ENCODE data around the gene PDE4A.

The PDE4A gene

DNA sequence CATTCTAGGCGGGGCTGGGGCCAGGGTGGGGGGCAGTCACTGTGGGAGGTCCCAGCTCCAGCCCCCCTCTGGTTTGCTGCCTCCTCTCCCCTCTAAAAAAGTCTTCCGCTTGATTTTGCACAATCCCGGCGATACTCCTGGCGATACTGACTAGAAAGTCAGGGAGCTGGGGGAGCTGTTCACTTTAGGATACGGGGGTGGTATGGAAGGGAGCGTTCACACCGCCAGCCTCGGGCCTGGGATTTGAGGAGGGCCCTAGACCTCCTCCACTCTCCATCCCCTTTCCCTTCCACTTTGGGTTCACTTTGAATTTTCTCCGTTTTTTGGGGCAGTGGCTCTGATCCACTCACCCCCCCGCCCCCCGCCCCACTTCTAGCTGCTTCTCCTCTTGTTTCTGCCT is 47.8 kb downstream of the PDE4A start:
- no peak for DNase-seq

DNA sequence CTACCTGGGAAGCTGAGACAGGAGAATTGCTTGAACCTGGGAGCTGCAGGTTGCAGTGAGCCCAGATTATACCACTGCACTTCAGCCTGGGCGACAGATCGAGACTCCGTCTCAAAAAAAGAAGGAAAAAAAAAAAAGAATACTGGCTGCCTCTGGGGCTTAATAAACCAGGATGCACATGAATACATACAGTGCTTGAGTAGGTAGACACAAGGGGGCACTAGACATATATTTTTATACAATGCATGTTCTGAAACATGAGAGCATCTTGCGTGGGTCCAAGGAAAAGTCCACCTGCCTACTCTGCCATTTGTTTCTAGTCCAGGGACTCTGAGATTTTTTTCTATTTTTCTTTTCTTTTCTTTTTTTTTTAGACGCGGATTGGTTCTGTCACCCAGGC is 51.6 kb downstream of the PDE4A start:
- no peak for DNase-seq

DNA sequence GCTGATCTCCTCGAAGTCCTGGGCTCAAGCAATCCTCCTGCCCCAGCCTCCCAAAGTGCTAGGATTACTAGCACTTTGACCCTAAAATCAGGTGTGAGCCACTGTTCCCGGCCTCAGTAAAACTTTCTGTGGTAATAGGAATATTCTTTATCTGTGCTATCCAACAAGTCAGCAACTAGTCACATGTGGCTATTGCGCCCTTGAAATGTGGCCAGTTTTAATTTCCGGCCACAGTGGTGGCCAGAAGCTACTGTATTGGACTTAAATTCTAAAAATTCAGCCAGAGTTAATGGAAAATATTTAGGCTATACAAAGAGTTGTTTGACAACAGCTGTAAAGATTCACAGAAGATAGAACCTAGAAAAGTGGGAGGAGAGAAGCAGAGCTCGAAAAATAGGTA is 52.9 kb downstream of the PDE4A start:
- no peak for DNase-seq

- DNase-seq = no peak
Observed at GRCh38 chr19:10474962-10475451, 54.7 kb downstream of the PDE4A start.

GRCh38 chr19:10478476-10478875 is 58.1 kb downstream of the PDE4A start:
- no peak for DNase-seq

GRCh38 chr19:10478903-10479384 is 58.6 kb downstream of the PDE4A start:
- no peak for DNase-seq

- no peak for DNase-seq
Observed at GRCh38 chr19:10486551-10486950, 66.2 kb downstream of the PDE4A start.

GRCh38 chr19:10491472-10492047 is 71.2 kb downstream of the PDE4A start:
- DNase-seq = no peak

DNA sequence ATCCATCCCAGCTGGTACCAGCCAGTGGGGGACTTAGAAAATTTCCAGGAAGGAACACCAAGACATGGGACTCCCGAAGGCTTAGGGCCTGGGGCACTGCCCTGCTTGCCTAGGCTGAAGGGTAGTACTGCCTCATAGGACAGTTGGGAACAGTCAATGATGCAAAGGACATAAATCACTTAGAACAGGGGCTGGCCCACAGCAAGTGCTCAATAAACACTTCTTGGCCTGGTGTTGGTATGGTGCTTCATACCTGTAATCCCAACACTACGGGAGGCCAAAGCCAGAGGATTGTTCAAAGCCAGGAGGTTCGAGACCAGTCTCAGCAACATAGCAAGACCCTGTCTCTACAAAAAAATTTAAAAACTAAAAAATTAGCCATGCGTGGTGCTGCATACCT is 77.0 kb downstream of the PDE4A start:
- no peak for DNase-seq

DNA sequence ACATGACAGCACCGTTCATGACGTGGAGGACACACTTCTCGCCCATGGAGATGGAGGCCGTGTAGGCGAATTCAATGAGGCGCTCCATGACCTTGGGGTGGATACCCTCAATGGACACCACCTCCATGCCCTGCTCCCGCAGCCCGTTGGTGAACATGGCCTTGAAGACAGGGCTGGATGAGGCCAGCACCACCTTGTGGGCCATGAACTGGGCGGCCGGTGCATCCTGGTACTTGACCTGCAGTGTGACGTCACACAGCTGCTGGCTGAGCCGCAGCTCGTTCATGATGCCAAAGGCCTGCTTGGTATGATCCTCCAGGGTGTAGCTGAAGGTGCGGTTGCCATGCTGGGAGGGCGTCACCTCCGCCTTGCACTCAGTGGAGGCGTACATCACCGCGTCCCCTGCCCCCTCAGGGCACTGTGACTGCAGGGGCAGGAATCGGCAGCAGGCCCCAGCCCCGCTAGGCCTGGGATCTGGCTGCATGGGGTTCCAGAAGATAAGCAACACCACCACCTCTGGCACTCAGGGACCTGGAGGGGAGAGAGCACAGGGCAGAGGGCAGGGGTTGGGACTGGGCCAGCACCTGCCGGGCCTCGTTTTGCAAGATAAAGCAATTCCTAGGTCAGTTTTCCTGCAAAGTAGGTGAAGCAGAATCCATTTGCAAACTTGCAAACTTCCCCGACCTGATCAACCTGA is 79.4 kb downstream of the PDE4A start:
- no peak for DNase-seq

- no peak for DNase-seq
Observed at GRCh38 chr19:10500247-10500592, 79.9 kb downstream of the PDE4A start.

DNA sequence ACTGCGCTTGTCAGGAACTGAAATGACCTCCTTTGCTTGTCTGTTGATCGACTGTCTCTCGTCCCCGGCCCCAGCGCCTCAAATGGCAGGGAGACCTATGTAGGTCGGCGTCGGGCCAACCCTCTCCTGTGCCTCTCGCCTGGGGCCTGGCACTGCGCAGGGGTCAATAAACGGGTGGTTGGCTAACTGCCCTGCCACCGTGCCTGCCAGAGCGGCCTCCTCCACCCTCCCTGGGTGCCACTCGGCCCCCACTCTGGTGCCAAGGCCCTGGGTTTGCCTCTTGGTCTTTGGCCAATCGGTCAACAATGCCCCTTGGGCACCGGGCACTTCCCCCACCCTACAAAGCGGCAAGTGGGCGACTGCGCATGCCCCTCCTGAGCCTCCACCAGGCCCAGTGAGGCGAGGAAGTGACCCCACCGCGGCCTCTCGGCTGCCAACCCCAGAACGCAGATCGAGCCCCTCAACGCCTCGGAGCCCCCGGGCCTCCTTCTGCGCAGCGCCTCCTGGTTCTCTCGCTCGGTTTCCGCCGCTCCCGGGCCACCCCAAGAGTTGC is 81.7 kb downstream of the PDE4A start:
- no peak for DNase-seq

- DNase-seq = peak; percentile 32
Observed at GRCh38 chr19:10502524-10503001, 82.2 kb downstream of the PDE4A start.

GRCh38 chr19:10503002-10503789 is 82.9 kb downstream of the PDE4A start, which contains the start of gene KEAP1:
Gene KEAP1, minus strand, starts transcription at chr19:10503356. Its CDS starts 3,323 bp downstream, at chr19:10500033.
- DNase-seq = no peak

DNA sequence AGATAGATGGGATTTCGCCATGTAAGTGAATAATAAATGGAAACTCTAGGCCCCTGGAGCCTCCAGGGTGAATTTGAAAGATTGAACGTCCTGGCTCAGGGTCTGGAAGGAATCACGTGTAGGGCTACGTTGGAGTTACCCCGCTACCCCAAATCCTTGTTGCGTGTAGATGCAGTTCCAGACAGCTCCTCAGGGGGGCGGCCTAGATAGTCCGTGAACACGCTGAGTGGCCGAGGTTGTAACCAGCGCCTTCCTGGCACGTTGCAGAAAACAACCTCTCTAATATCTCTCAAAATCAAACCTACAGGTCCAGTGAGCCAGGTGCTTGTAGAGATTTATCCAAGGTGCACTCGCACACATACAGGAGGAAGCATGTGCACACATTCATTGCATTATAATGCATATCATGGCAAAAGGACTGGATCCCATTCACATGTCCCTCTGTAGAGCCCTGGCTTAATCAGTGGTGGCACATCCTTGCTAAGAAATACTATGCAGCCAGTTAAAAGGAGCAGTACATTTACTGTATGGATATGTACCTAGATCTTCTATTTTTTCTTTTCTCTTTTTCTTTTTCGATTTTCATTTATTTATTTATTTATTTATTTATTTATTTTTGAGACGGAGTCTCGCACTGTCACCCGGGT is 85.4 kb downstream of the PDE4A start:
- DNase-seq = no peak

DNA sequence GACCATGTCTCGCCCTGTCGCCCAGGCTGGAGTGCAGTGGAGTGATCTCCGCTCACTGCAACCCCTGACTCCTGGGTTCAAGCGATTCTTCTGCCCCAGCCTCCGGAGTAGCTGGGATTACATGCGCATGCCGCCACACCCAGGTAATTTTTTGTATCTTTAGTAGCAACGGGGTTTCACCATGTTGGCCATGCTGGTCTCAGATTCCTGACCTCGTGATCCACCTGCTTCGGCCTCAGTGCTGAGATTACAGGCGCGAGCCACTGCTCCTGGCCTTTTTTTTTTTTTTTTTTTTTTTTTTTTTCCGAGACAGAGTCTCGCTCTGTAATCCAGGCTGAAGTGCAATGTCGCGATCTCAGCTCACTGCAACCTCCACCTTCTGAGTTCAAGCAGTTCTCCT is 87.7 kb downstream of the PDE4A start:
- DNase-seq = no peak

GRCh38 chr19:10508707-10509106 is 88.4 kb downstream of the PDE4A start:
- no peak for DNase-seq

DNA sequence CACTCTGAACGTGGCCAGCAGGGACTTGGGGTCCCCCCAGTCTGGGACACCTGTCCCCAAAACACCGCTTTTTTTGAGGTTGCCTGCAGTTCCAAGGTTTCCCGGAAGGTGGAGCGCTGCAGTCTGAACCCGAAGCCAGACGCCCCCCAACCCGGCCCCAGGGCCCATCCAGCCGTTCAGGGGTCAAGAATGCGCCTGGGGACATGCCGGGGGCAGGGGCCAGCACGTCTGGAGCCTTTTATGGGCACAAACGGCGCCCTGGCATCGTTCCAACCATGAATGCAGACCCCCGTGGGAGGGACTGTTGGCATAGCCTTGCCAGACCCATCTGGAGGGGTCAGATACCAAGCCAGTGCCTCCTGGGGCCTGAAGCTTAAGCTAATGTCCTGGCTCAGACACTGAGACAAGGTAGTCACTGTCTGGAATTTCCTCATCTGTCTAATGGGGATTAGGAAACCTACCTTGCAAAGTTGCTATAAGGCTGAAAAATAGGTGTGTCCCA is 90.0 kb downstream of the PDE4A start:
- no peak for DNase-seq

DNA sequence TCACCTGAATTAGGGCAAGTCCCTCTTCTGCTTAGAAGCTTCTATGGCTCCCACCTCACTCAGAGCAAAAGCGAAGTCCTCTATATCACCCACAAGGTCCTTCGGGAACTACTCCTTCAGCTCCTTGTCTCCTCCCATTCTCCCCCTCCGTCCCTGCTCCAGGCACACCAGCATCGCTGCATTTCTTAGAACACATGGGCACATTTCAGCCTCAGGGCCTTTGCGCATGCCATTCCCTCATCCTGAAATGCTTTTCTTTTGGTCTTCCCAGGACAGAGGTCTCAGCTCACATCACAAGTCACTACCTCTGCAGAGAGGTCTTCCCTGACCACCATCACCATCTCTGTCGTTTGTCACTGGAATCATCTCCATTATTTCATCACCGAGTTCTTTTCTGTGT is 92.9 kb downstream of the PDE4A start:
- DNase-seq = no peak

- DNase-seq = no peak
Observed at GRCh38 chr19:10514211-10515145, 94.1 kb downstream of the PDE4A start.

DNA sequence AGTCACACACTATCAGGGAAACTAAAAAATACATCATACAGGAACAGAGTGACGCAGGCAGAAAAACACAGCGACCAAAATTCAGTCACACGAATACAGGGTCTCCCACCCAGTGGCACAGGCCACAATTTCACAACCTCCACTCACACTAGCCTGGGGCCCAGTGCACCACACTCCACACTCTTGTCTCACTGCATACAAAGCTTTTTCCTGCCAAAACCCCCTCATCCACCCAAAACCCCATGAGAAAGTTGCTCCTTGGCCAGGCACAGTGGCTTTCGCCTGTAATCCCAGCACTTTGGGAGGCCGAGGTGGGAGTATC is 95.7 kb downstream of the PDE4A start:
- no peak for DNase-seq
